GM12878 (cell line): ENCODE data around the gene POMT1. TPM values are rescaled to one million over a fixed set of nuclear protein-coding genes. Genes with fewer than 3 reads are reported as not detected.

Experiments used
- ATAC-seq: fragments of 200-7000 bp; cut with Tn5 transposase; 3 replicates; pipeline ENCODE4 v1.9.1; 2020; ENCODE audit warnings: mild to moderate bottlenecking, moderate library complexity
- BruUV-seq: library from RNA; stranded (reverse); fragments of 400-500 nt; replicated peaks from 2 replicates; lab custom pipeline; 2021; lab: Mats Ljungman, UMichigan
- CTCF ChIA-PET: fragments of 300-600 bp; sonication (Branson Sonifier 250); formaldehyde crosslinking; extraction: SDS; loops from one replicate; lab custom pipeline; 2021; ENCODE audit warnings: inconsistent platforms; lab: Yijun Ruan, JAX
- POLR2A ChIA-PET: fragments of 350-600 bp; formaldehyde crosslinking; extraction: SDS; loops from one replicate; lab custom pipeline; 2021; ENCODE audit warnings: inconsistent platforms; lab: Charles Lee
- RAD21 ChIA-PET: fragments of 300-600 bp; sonication (Branson Sonifier 250); formaldehyde crosslinking; loops from one replicate; lab custom pipeline; 2023; ENCODE audit warnings: antibody characterized with exemption; ENCODE audit not compliant: unreplicated experiment; lab: Charles Lee
- SMC1A ChIA-PET: fragments of 300-600 bp; sonication (Branson Sonifier 250); formaldehyde crosslinking; loops from one replicate; lab custom pipeline; 2023; ENCODE audit not compliant: unreplicated experiment, uncharacterized antibody; lab: Charles Lee
- DNase-seq: peaks from one replicate; pipeline ENCODE4 v3.0.0-alpha.2; 2011; ENCODE audit warnings: low read depth, low spot score
- FAIRE-seq: peaks from 3 replicates; lab custom pipeline; 2011; peaks lifted over from hg19 to GRCh38; lab: Jason Lieb, UNC
- H2AFZ ChIP-seq: 2 replicates; pipeline ENCODE4 v1.6.0; 2011; ENCODE audit warnings: low read depth, low read length, control low read depth; ENCODE audit not compliant: control insufficient read depth
- H3K27ac ChIP-seq: 2 replicates; pipeline ENCODE4 v1.5.1; 2011; ENCODE audit warnings: control low read depth; ENCODE audit not compliant: control insufficient read depth, insufficient read depth
- H3K27me3 ChIP-seq, 2 experiments: replicated peaks in 1 of 2; 2 replicates each; pipeline versions ENCODE4 v1.6.0 to v1.6.1; 2011; ENCODE audit warnings: low read length in 1 of 2; ENCODE audit not compliant: control insufficient read depth in 2 of 2, insufficient read depth in 2 of 2
- H3K36me3 ChIP-seq, 2 experiments: 2 replicates each; pipeline ENCODE4 v1.5.1; 2011; ENCODE audit warnings: low read length in 1 of 2; ENCODE audit not compliant: control insufficient read depth in 2 of 2, insufficient read depth in 2 of 2
- H3K4me1 ChIP-seq: 2 replicates; pipeline ENCODE4 v1.6.1; 2011; ENCODE audit warnings: mild to moderate bottlenecking, low read length, moderate library complexity, mixed read lengths; ENCODE audit not compliant: control insufficient read depth, insufficient read depth
- H3K4me2 ChIP-seq: 2 replicates; pipeline ENCODE4 v1.6.0; 2011; ENCODE audit warnings: control low read depth; ENCODE audit not compliant: control insufficient read depth, insufficient read depth
- H3K4me3 ChIP-seq: fragments of 200-600 bp; sonication (generic); 2 replicates; pipeline ENCODE4 v1.5.1; 2016
- H3K79me2 ChIP-seq: 2 replicates; pipeline ENCODE4 v1.6.0; 2011; ENCODE audit warnings: low read length; ENCODE audit not compliant: control insufficient read depth, insufficient read depth
- H3K9ac ChIP-seq: 2 replicates; pipeline ENCODE4 v1.8.0; 2011; ENCODE audit warnings: low read length, control low read depth, mixed read lengths; ENCODE audit not compliant: control insufficient read depth, insufficient read depth
- H3K9me3 ChIP-seq: replicated peaks from 3 replicates; pipeline ENCODE4 v1.5.1; 2011; ENCODE audit warnings: mild to moderate bottlenecking, low read length; ENCODE audit not compliant: control insufficient read depth, insufficient read depth
- H4K20me1 ChIP-seq: 2 replicates; pipeline ENCODE4 v1.6.0; 2011; ENCODE audit not compliant: control insufficient read depth, insufficient read depth
- CBX3 ChIP-seq: fragments of 200-600 bp; sonication (generic); IDR thresholded peaks from 2 replicates; pipeline ENCODE4 v1.6.1; 2016; ENCODE audit warnings: low read depth, borderline replicate concordance
- KAT2A ChIP-seq: conservative IDR thresholded peaks from 2 replicates; pipeline ENCODE4 v1.6.1; 2011; ENCODE audit warnings: low read depth, low read length; ENCODE audit not compliant: control insufficient read depth
- LARP7 ChIP-seq: fragments of 450-650 bp; IDR thresholded peaks from 2 replicates; pipeline ENCODE4 v1.6.1; 2017; ENCODE audit warnings: mild to moderate bottlenecking
- MTA3 ChIP-seq: IDR thresholded peaks from 2 replicates; pipeline ENCODE4 v1.6.1; 2012; ENCODE audit warnings: low read length, inconsistent platforms, borderline replicate concordance
- NRF1 ChIP-seq: conservative IDR thresholded peaks from 2 replicates; pipeline ENCODE4 v1.6.1; 2011; ENCODE audit warnings: mild to moderate bottlenecking, low read depth, low read length, improper control_type of control experiment
- RAD21 ChIP-seq: IDR thresholded peaks from 2 replicates; pipeline ENCODE4 v1.6.1; 2011; ENCODE audit warnings: mild to moderate bottlenecking, low read depth, low read length, moderate library complexity; ENCODE audit not compliant: insufficient read depth
- SUPT20H ChIP-seq: IDR thresholded peaks from 2 replicates; pipeline ENCODE4 v1.6.1; 2011; ENCODE audit warnings: low read depth, mild to moderate bottlenecking, low read length, moderate library complexity, borderline replicate concordance; ENCODE audit not compliant: control insufficient read depth
- ZZZ3 ChIP-seq: IDR thresholded peaks from 2 replicates; pipeline ENCODE4 v1.6.1; 2011; ENCODE audit warnings: low read depth; ENCODE audit not compliant: control insufficient read depth, insufficient read length
- WGBS: methylation state at CpG from one replicate; pipeline ENCODE4 v1.1.6; 2016; ENCODE audit warnings: low lambda C conversion rate; ENCODE audit not compliant: insufficient replicate concordance, insufficient coverage; ENCODE audit errors: missing lambda C conversion rate; 5-methylcytosine and 5-hydroxymethylcytosine counted together
- in situ Hi-C: fragments of 300-500 bp; cut with MboI; formaldehyde crosslinking; loops from 9 replicates; pipeline ENCODE4 v1.14.3; 2018; ENCODE audit warnings: mixed read lengths
- intact Hi-C: fragments of 100-400 bp; cut with micrococcal nuclease; formaldehyde crosslinking; loops from one replicate; pipeline ENCODE4 v1.14.2; 2022; ENCODE audit not compliant: unreplicated experiment
- polyA plus RNA-seq, 11 experiments: library from polyadenylated mRNA; depleted of rRNA in 4 of 11; unstranded in 6 of 11; stranded (reverse) in 5 of 11; fragments of >200 nt; fragmentation: Nextera tagmentation in 4 of 11; fragmentation: Illumina TruSeq in 1 of 11; extraction: Ambion mirVana in 4 of 11; extraction: Trizol in 1 of 11; gene quantifications; 1 replicate in 1 of 11; 2 replicates in 10 of 11; pipeline versions ENCODE4 v1.2.1 to v1.2.3, GENCODE V29; 2011 to 2016; ENCODE audit warnings: inconsistent platforms in 2 of 11, missing spikeins in 2 of 11, low read depth in 1 of 11
- total RNA-seq, 4 experiments: library from RNA; depleted of rRNA in 3 of 4; stranded (reverse); fragments of >200 nt in 3 of 4; fragmentation: Illumina TruSeq in 1 of 4; extraction: Trizol in 1 of 4; gene quantifications; 2 replicates each; pipeline versions ENCODE4 v1.2.1 to v1.2.3, GENCODE V29; 2013 to 2021
- TF ChIP-seq, protein P1 (sequence below): fragments of 450-650 bp; IDR thresholded peaks from 2 replicates; pipeline ENCODE4 v1.6.1; 2016; ENCODE audit warnings: mild to moderate bottlenecking
- TF ChIP-seq, protein P2 (sequence below): IDR thresholded peaks from 2 replicates; pipeline ENCODE4 v1.6.1; 2011; ENCODE audit warnings: low read depth, low read length, improper control_type of control experiment, borderline replicate concordance
- TF ChIP-seq, protein P3 (sequence below): fragments of 450-650 bp; IDR thresholded peaks from 2 replicates; pipeline ENCODE4 v1.6.1; 2014; ENCODE audit warnings: mild to moderate bottlenecking
- TF ChIP-seq, protein P4 (sequence below): IDR thresholded peaks from 2 replicates; pipeline ENCODE4 v1.6.1; 2012; ENCODE audit warnings: low read depth, low read length, improper control_type of control experiment
- TF ChIP-seq, protein P5 (sequence below): IDR thresholded peaks from 2 replicates; pipeline ENCODE4 v1.6.1; 2011; ENCODE audit warnings: borderline replicate concordance, low read depth, mild to moderate bottlenecking, moderate library complexity, low read length; ENCODE audit not compliant: insufficient read depth, poor library complexity, severe bottlenecking
- TF ChIP-seq, protein P6 (sequence below): fragments of 450-650 bp; IDR thresholded peaks from 2 replicates; pipeline ENCODE4 v1.6.1; 2016; ENCODE audit warnings: mild to moderate bottlenecking, moderate library complexity, borderline replicate concordance

Gene POMT1
- total and polyA plus RNA-seq, 10 of the 15 experiments (the other 5 are each of a cell fraction or from before 2014, with no cell fraction given): 1.2 to 19.2 (median 12.6) TPM

DNA sequence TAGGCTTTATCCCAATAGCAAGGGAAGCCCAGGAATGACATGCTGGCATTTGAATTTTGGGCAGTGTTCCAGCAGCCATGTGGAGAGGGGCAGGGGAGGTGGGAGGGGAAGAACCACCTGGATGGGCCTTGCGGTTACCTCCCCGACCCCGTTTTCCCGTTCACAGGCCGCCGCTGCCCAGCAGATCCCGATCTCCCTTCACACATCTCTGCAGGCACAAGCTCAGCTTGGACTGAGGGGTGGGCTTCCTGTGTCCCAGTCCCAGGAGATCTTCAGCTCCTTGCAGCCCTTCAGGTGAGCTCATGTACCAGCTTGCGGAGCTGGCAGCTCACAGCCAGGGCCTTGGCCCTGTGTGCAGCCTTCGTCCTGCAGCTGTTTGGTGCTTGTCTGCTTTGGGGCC, 15.7 kb upstream of the POMT1 start:
- intact Hi-C loops: no loop called here
- H3K9ac ChIP-seq: no peak overlapping the region
- 98% methylated on average over 9 of the region's 9 CpGs for WGBS
- RAD21 ChIA-PET: interaction anchor here (0.7 kb wide), 1 partner anchor 258 kb away, joined by 4 read pairs; no protein-coding TSS in a partner anchor
- H3K4me1 ChIP-seq: no peaks in the 10 kb centered on the region
- FAIRE-seq: no peak
- POLR2A ChIA-PET: no interaction called here
- no peaks in the 10 kb centered on the region for H3K27me3 ChIP-seq
- CTCF ChIA-PET: interaction anchor here (1.3 kb wide), 1 partner anchor 10 kb away, joined by 3 read pairs; no protein-coding TSS in a partner anchor
- H4K20me1 ChIP-seq: no peaks in the 10 kb centered on the region
- BruUV-seq: no TSS peak
- H3K4me2 ChIP-seq: no peak overlapping the region
- H3K27ac ChIP-seq: no peak overlapping the region
- H3K9me3 ChIP-seq: no peaks in the 10 kb centered on the region
- no peak overlapping the region for H3K4me3 ChIP-seq
- DNase-seq: no peak
- no peak overlapping the region for H2AFZ ChIP-seq
- SMC1A ChIA-PET: no interaction called here
- no peaks in the 10 kb centered on the region for H3K79me2 ChIP-seq
- peaks cover 67 to 75% of the 10 kb centered on the region in 2 experiments for H3K36me3 ChIP-seq
- no peak for ATAC-seq
- in situ Hi-C loops: no loop called here
- TF ChIP-seq CBX3: no peak
- TF ChIP-seq, protein P1, sequence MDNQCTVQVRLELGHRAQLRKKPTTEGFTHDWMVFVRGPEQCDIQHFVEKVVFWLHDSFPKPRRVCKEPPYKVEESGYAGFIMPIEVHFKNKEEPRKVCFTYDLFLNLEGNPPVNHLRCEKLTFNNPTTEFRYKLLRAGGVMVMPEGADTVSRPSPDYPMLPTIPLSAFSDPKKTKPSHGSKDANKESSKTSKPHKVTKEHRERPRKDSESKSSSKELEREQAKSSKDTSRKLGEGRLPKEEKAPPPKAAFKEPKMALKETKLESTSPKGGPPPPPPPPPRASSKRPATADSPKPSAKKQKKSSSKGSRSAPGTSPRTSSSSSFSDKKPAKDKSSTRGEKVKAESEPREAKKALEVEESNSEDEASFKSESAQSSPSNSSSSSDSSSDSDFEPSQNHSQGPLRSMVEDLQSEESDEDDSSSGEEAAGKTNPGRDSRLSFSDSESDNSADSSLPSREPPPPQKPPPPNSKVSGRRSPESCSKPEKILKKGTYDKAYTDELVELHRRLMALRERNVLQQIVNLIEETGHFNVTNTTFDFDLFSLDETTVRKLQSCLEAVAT: no peak
- TF ChIP-seq, protein P2, sequence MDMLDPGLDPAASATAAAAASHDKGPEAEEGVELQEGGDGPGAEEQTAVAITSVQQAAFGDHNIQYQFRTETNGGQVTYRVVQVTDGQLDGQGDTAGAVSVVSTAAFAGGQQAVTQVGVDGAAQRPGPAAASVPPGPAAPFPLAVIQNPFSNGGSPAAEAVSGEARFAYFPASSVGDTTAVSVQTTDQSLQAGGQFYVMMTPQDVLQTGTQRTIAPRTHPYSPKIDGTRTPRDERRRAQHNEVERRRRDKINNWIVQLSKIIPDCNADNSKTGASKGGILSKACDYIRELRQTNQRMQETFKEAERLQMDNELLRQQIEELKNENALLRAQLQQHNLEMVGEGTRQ: no peak
- TF ChIP-seq, protein P3, sequence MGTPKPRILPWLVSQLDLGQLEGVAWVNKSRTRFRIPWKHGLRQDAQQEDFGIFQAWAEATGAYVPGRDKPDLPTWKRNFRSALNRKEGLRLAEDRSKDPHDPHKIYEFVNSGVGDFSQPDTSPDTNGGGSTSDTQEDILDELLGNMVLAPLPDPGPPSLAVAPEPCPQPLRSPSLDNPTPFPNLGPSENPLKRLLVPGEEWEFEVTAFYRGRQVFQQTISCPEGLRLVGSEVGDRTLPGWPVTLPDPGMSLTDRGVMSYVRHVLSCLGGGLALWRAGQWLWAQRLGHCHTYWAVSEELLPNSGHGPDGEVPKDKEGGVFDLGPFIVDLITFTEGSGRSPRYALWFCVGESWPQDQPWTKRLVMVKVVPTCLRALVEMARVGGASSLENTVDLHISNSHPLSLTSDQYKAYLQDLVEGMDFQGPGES: no peak
- TF ChIP-seq LARP7: no peak
- no peak for TF ChIP-seq SUPT20H
- TF ChIP-seq ZZZ3: no peak
- TF ChIP-seq, protein P4, sequence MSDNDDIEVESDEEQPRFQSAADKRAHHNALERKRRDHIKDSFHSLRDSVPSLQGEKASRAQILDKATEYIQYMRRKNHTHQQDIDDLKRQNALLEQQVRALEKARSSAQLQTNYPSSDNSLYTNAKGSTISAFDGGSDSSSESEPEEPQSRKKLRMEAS: no peak
- TF ChIP-seq RAD21: no peak
- TF ChIP-seq, protein P5, sequence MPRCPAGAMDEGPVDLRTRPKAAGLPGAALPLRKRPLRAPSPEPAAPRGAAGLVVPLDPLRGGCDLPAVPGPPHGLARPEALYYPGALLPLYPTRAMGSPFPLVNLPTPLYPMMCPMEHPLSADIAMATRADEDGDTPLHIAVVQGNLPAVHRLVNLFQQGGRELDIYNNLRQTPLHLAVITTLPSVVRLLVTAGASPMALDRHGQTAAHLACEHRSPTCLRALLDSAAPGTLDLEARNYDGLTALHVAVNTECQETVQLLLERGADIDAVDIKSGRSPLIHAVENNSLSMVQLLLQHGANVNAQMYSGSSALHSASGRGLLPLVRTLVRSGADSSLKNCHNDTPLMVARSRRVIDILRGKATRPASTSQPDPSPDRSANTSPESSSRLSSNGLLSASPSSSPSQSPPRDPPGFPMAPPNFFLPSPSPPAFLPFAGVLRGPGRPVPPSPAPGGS: no peak
- TF ChIP-seq KAT2A: no peak
- TF ChIP-seq MTA3: no peak
- TF ChIP-seq, protein P6, sequence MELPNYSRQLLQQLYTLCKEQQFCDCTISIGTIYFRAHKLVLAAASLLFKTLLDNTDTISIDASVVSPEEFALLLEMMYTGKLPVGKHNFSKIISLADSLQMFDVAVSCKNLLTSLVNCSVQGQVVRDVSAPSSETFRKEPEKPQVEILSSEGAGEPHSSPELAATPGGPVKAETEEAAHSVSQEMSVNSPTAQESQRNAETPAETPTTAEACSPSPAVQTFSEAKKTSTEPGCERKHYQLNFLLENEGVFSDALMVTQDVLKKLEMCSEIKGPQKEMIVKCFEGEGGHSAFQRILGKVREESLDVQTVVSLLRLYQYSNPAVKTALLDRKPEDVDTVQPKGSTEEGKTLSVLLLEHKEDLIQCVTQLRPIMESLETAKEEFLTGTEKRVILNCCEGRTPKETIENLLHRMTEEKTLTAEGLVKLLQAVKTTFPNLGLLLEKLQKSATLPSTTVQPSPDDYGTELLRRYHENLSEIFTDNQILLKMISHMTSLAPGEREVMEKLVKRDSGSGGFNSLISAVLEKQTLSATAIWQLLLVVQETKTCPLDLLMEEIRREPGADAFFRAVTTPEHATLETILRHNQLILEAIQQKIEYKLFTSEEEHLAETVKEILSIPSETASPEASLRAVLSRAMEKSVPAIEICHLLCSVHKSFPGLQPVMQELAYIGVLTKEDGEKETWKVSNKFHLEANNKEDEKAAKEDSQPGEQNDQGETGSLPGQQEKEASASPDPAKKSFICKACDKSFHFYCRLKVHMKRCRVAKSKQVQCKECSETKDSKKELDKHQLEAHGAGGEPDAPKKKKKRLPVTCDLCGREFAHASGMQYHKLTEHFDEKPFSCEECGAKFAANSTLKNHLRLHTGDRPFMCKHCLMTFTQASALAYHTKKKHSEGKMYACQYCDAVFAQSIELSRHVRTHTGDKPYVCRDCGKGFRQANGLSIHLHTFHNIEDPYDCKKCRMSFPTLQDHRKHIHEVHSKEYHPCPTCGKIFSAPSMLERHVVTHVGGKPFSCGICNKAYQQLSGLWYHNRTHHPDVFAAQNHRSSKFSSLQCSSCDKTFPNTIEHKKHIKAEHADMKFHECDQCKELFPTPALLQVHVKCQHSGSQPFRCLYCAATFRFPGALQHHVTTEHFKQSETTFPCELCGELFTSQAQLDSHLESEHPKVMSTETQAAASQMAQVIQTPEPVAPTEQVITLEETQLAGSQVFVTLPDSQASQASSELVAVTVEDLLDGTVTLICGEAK: no peak
- no peak for TF ChIP-seq NRF1
